ENCODE measurements around the gene GAS6. TPM values are rescaled to one million over a fixed set of nuclear protein-coding genes. Genes with fewer than 3 reads are reported as not detected.
"Not testable (repeated sequence)": the region's sequence is repeated elsewhere in the genome, so short reads cannot be mapped to it uniquely, and the experiment has no call there.

The GAS6 gene
- polyA plus RNA-seq, 1 experiment = 374 TPM

DNA sequence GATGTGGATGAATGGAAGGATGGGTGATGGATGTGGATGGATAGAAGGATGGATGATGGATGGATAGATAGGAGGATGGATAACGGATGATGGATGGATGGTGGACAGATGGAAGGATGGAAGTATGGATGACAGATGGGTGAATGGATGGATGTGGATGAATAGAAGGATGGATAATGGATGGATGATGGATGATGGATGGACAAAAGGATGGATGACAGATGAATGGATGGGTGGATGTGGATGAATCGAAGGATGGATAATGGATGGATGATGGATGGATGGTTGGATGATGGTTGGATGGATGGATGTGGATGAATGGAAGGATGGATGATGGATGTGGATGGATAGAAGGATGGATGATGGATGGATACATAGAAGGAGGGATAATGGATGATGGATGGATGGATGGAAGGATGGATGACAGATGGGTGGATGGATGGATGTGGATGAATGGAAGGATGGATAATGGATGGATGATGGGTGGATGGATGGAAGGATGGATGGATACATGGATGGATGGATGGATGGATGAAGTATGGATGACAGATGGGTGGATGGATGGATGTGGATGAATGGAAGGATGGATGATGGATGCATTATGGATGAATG lies 65.6 kb downstream of the GAS6 start:
- ChIA-PET CTCF (no interaction called here), POLR2A (no interaction called here)
- no peak for DNase-seq (ENCODE audit: low read depth)
- H3K27me3 ChIP-seq (ENCODE audit: control insufficient read depth, insufficient read depth, low read length) = peaks cover under 1% of the 10 kb centered on the region; the same call in 1 of the 2 replicates
- H3K36me3 ChIP-seq (ENCODE audit: control insufficient read depth, insufficient read depth, low read length) = no peaks in the 10 kb centered on the region
- H3K4me3 ChIP-seq (ENCODE audit: low read depth, low read length) = no peak overlapping the region
- no peak for TF ChIP-seq CTCF (IDR thresholded peaks at IDR 0.05; ENCODE audit: insufficient read depth, low read depth, low read length)

- DNase-seq (ENCODE audit: low read depth) = no peak
- POLR2A ChIA-PET = no interaction called here
- no peaks in the 10 kb centered on the region for H3K36me3 ChIP-seq (ENCODE audit: control insufficient read depth, insufficient read depth, low read length)
- H3K4me3 ChIP-seq (ENCODE audit: low read depth, low read length) = no peak overlapping the region
- CTCF ChIA-PET = no interaction called here
- no peak for TF ChIP-seq CTCF (IDR thresholded peaks at IDR 0.05; ENCODE audit: insufficient read depth, low read depth, low read length)
- H3K27me3 ChIP-seq (ENCODE audit: control insufficient read depth, insufficient read depth, low read length) = peaks cover 2% of the 10 kb centered on the region
These were observed 66.8 kb downstream of the GAS6 start for GRCh38 chr13:113796964-113797676.

DNA sequence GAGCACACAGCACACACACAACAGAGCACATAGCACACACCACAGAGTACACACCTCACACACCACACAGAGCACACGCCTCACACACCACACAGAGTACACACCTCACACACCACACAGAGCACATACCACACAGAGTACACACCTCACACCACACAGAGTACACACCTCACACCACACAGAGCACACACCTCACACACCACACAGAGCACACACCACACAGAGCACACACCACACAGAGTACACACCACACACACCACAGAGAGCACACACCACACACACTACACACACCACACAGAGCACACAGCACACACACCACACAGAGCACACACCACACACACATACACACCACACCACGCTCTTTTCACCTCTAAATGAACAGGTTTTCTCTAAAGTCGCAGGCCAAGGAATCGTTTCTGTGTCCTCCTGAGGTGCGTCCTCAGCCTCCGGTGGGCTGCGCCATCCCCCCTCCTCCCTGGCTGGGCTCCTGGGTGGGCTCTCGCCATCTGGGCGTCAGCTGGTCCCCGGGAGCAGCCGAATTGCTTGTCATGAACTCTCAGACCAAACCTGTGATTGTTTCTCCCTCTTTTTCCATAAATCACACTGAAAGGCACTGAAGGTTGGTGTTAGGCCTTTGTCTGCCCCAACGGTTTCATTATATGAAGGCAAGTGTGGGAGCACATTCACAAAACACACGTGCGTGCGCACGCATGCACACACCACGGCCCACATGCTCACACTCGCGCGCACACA lies 67.5 kb downstream of the GAS6 start:
- ChIA-PET CTCF (no interaction called here), POLR2A (no interaction called here)
- TF ChIP-seq CTCF (IDR thresholded peaks at IDR 0.05; ENCODE audit: insufficient read depth, low read depth, low read length) = no peak
- DNase-seq (ENCODE audit: low read depth) = no peak
- Histone ChIP-seq H3K27me3 (ENCODE audit: control insufficient read depth, insufficient read depth, low read length) (peaks cover 2% of the 10 kb centered on the region), H3K36me3 (ENCODE audit: control insufficient read depth, insufficient read depth, low read length) (no peaks in the 10 kb centered on the region), H3K4me3 (ENCODE audit: low read depth, low read length) (no peak overlapping the region)

GRCh38 chr13:113795362-113795761 lies 68.5 kb downstream of the GAS6 start:
- H3K27me3 ChIP-seq (ENCODE audit: control insufficient read depth, insufficient read depth, low read length); H3K4me3 ChIP-seq (ENCODE audit: low read depth, low read length); DNase-seq (ENCODE audit: low read depth); H3K36me3 ChIP-seq (ENCODE audit: control insufficient read depth, insufficient read depth, low read length); POLR2A ChIA-PET: not testable (repeated sequence)
- CTCF ChIA-PET = interaction anchor here (1.2 kb wide), 1 partner anchor 152 kb away, joined by 3 read pairs; no protein-coding TSS in a partner anchor

DNA sequence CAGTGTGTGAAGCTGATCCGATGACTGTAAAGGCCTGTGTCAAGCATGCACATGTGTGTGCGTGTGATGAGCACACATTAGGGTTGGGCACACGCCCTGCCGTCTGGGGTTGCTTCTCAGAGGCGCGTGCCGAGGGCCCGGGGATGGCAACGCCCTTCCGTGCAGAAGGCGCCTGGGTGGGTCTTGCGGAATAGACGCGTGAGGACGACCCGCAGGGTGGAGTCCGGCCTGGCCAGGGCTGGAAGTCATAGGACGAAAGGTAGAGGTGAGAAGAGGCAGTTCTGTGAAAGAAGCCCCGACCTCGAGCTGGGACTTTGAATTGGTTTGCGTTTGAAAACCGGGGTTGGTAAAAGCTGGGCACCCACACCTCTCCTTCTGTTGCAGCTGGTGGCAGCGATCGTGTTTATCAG lies 69.1 kb downstream of the GAS6 start:
- H3K36me3 ChIP-seq (ENCODE audit: control insufficient read depth, insufficient read depth, low read length) = no peaks in the 10 kb centered on the region
- DNase-seq (ENCODE audit: low read depth) = no peak
- ChIA-PET CTCF (interaction anchor here (1.2 kb wide), 1 partner anchor 152 kb away, joined by 3 read pairs; no protein-coding TSS in a partner anchor), POLR2A (no interaction called here)
- TF ChIP-seq CTCF (IDR thresholded peaks at IDR 0.05; ENCODE audit: insufficient read depth, low read depth, low read length) = no peak
- H3K27me3 ChIP-seq (ENCODE audit: control insufficient read depth, insufficient read depth, low read length) = peaks cover 2% of the 10 kb centered on the region
- no peak overlapping the region for H3K4me3 ChIP-seq (ENCODE audit: low read depth, low read length)

Measured in BJ (cell line).